ENCODE results near the gene ADM. TPM values are rescaled to one million over a fixed set of nuclear protein-coding genes. Genes with fewer than 3 reads are reported as not detected.

Gene ADM
- total RNA-seq, 1 experiment from 2014 or later = 21.9 TPM

DNA sequence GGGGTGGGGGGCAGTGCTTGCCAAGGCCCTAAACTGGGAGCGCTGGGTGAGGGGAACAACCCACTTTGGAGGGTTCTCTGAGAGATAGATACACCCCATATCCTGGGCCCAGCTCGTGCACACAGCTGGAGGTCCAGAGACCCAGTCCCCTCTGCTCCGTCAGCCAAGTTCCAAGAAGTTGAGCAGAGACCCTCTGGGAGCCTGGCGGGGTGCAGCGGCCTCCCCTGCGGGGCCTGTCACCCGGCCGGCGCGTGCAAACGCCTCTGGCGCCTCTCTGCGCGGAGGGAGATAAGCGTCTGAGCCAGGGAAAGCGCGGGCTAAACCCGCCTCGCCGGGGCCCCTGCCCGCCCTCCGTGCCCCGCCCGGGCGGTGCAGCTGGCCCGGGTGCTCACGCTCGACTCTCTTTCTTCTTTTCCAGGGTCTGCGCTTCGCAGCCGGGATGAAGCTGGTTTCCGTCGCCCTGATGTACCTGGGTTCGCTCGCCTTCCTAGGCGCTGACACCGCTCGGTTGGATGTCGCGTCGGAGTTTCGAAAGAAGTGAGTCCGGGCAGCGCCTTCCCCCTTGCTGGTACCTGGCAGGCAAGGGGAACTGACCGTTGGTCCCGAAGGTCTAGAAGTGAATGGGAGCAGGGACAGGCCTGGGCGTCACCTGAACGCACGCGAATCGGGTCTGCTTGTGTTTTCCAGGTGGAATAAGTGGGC lies 540 bp downstream of the ADM start:
- Histone ChIP-seq H3K4me1 (replicated peaks; ENCODE audit: insufficient read depth) (peaks cover 38% of the 10 kb centered on the region), H3K27ac (peak overlapping the region; percentile 98), H3K79me2 (ENCODE audit: low read depth) (peaks cover 59% of the 10 kb centered on the region), H3K4me3 (peak overlapping the region; percentile 87), H3K27me3 (ENCODE audit: insufficient read depth, low read depth) (no peaks in the 10 kb centered on the region), H4K20me1 (ENCODE audit: insufficient read depth) (no peaks in the 10 kb centered on the region), H3K9me3 (ENCODE audit: insufficient read depth, low read depth) (no peaks in the 10 kb centered on the region), H2AFZ (no peak overlapping the region), H3K4me2 (peak overlapping the region; percentile 93), H3K36me3 (ENCODE audit: low read depth) (no peaks in the 10 kb centered on the region), H3F3A (ENCODE audit: insufficient read depth, low read depth) (peaks cover 65% of the 10 kb centered on the region), H3K9me2 (ENCODE audit: insufficient read depth) (no peaks in the 10 kb centered on the region)
- POLR2A ChIA-PET (ENCODE audit: unreplicated experiment) = interaction anchor here (0.5 to 0.9 kb wide), 8 partner anchors 12 to 1694 kb away, joined by 3 to 17 read pairs (median 12); partner anchors contain the start of gene AMPD3
- no peak for TF ChIP-seq CTCF (conservative IDR thresholded peaks at IDR 0.05)
- no peak for TF ChIP-seq EZH2 (IDR thresholded peaks at IDR 0.05; ENCODE audit: low read depth)
- no TSS peak for BruUV-seq (replicated peaks)
- DNase-seq = peak in 1 of 2 experiments; percentile 34
- intact Hi-C loops (cut with micrococcal nuclease; ENCODE audit: unreplicated experiment) = loop anchor here (1.0 to 10.0 kb wide), 7 partner anchors 47 to 693 kb away; no protein-coding TSS in a partner anchor
- CTCF ChIA-PET = interaction anchor here (0.6 to 1.4 kb wide), 7 partner anchors 44 to 547 kb away, joined by 3 to 14 read pairs (median 5); no protein-coding TSS in a partner anchor

DNA sequence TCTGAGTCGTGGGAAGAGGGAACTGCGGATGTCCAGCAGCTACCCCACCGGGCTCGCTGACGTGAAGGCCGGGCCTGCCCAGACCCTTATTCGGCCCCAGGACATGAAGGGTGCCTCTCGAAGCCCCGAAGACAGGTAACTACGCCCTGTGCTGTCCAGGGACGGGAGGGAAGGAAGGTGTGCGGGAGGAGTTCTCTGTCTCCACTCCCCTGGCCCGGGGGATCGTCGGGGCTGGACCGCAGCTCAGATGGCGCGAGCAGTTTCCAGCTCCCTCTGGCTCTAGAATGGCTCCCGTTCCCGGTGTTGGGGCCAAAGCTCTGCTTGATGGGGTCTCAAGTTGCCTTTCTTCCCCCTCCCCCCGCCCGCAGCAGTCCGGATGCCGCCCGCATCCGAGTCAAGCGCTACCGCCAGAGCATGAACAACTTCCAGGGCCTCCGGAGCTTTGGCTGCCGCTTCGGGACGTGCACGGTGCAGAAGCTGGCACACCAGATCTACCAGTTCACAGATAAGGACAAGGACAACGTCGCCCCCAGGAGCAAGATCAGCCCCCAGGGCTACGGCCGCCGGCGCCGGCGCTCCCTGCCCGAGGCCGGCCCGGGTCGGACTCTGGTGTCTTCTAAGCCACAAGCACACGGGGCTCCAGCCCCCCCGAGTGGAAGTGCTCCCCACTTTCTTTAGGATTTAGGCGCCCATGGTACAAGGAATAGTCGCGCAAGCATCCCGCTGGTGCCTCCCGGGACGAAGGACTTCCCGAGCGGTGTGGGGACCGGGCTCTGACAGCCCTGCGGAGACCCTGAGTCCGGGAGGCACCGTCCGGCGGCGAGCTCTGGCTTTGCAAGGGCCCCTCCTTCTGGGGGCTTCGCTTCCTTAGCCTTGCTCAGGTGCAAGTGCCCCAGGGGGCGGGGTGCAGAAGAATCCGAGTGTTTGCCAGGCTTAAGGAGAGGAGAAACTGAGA lies 1.4 kb downstream of the ADM start:
- intact Hi-C loops (cut with micrococcal nuclease; ENCODE audit: unreplicated experiment) = loop anchor here (1.0 to 10.0 kb wide), 7 partner anchors 46 to 694 kb away; no protein-coding TSS in a partner anchor
- ChIA-PET CTCF (interaction anchor here (0.6 to 1.4 kb wide), 3 partner anchors 99 to 547 kb away, joined by 3 to 14 read pairs (median 4); no protein-coding TSS in a partner anchor), POLR2A (ENCODE audit: unreplicated experiment) (no interaction called here)
- peak overlapping the region; percentile 93 for H3K4me2 ChIP-seq
- BruUV-seq (replicated peaks) = TSS peak; percentile 57
- H3K27ac ChIP-seq = peak overlapping the region; percentile 98
- no peaks in the 10 kb centered on the region for H3K27me3 ChIP-seq (ENCODE audit: insufficient read depth, low read depth)
- H3K36me3 ChIP-seq (ENCODE audit: low read depth) = no peaks in the 10 kb centered on the region
- TF ChIP-seq EZH2 (IDR thresholded peaks at IDR 0.05; ENCODE audit: low read depth) (no peak), CTCF (conservative IDR thresholded peaks at IDR 0.05) (no peak)
- peak overlapping the region; percentile 87 for H3K4me3 ChIP-seq
- H3K4me1 ChIP-seq (replicated peaks; ENCODE audit: insufficient read depth) = peaks cover 32% of the 10 kb centered on the region
- H3K9me2 ChIP-seq (ENCODE audit: insufficient read depth) = no peaks in the 10 kb centered on the region
- no peaks in the 10 kb centered on the region for H3K9me3 ChIP-seq (ENCODE audit: insufficient read depth, low read depth)
- H4K20me1 ChIP-seq (ENCODE audit: insufficient read depth) = no peaks in the 10 kb centered on the region
- peaks cover 50% of the 10 kb centered on the region for H3K79me2 ChIP-seq (ENCODE audit: low read depth)
- peaks cover 62% of the 10 kb centered on the region for H3F3A ChIP-seq (ENCODE audit: insufficient read depth, low read depth)
- DNase-seq = no peak
- no peak overlapping the region for H2AFZ ChIP-seq

- Histone ChIP-seq H3K79me2 (ENCODE audit: low read depth) (peaks cover 43% of the 10 kb centered on the region), H3K27me3 (ENCODE audit: insufficient read depth, low read depth) (no peaks in the 10 kb centered on the region), H3K4me1 (replicated peaks; ENCODE audit: insufficient read depth) (peaks cover 25% of the 10 kb centered on the region), H3K9me3 (ENCODE audit: insufficient read depth, low read depth) (no peaks in the 10 kb centered on the region), H3K9me2 (ENCODE audit: insufficient read depth) (no peaks in the 10 kb centered on the region), H3K36me3 (ENCODE audit: low read depth) (no peaks in the 10 kb centered on the region), H2AFZ (peak overlapping the region; percentile 83; the same call in 1 of the 2 replicates), H3K4me3 (peak overlapping the region; percentile 87), H3K27ac (peak overlapping the region; percentile 98), H3K4me2 (peak overlapping the region; percentile 93), H3F3A (ENCODE audit: insufficient read depth, low read depth) (peaks cover 54% of the 10 kb centered on the region), H4K20me1 (ENCODE audit: insufficient read depth) (no peaks in the 10 kb centered on the region)
- ChIA-PET POLR2A (ENCODE audit: unreplicated experiment) (interaction anchor here (0.7 kb wide), 1 partner anchor 302 kb away, joined by 3 read pairs; no protein-coding TSS in a partner anchor), CTCF (interaction anchor here (0.5 to 0.6 kb wide), 2 partner anchors 89 to 216 kb away, joined by 3 to 4 read pairs; no protein-coding TSS in a partner anchor)
- peak in 1 of 2 experiments; percentile 83 for DNase-seq
- intact Hi-C loops (cut with micrococcal nuclease; ENCODE audit: unreplicated experiment) = loop anchor here (1.0 to 10.0 kb wide), 7 partner anchors 45 to 695 kb away; no protein-coding TSS in a partner anchor
- BruUV-seq (replicated peaks) = no TSS peak
- TF ChIP-seq EZH2 (IDR thresholded peaks at IDR 0.05; ENCODE audit: low read depth) = no peak
Measured at GRCh38 chr11:10307022-10307399, 2.1 kb downstream of the ADM start.

Measured in PC-9 (cell line).